GM20431 (cell line): ENCODE measurements around the gene SSR2.
"Not testable (repeated sequence)": the region's sequence is repeated elsewhere in the genome, so short reads cannot be mapped to it uniquely, and the experiment has no call there.

Experiments used
- in situ Hi-C: fragments of 300-500 bp; cut with MseI, MboI; formaldehyde crosslinking; loops from one replicate; pipeline ENCODE4 v1.15.0; 2020; ENCODE audit warnings: low sequenced_read_pairs; ENCODE audit not compliant: unreplicated experiment

The SSR2 gene

GRCh38 chr1:156050376-156050775 lies 29.6 kb upstream of the SSR2 start:
- in situ Hi-C loops, result no loop called here

- in situ Hi-C loops, result no loop called here
Measured at GRCh38 chr1:156048663-156049258, 28.0 kb upstream of the SSR2 start.

GRCh38 chr1:156045076-156045475 lies 24.3 kb upstream of the SSR2 start:
- in situ Hi-C loops, result no loop called here

DNA sequence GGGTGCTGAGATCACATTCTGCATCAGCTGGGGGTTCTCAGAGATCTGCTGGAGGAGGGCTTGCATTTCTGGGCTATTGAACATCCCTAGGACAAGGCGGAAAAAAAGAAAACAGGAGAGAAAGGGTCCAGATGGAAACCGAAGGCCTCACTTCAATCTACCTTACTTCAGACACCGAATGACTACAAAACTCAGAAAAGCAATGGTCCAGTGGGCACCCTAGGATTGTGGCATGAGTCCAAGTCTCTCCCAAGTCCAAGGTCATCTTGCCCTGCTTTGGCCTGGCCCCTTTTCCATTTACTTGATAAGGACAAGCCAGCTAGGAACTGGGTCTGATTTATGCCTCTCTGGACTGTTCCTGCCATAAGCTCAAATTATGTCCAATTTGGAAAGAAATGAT lies 22.1 kb upstream of the SSR2 start:
- in situ Hi-C loops, result no loop called here

DNA sequence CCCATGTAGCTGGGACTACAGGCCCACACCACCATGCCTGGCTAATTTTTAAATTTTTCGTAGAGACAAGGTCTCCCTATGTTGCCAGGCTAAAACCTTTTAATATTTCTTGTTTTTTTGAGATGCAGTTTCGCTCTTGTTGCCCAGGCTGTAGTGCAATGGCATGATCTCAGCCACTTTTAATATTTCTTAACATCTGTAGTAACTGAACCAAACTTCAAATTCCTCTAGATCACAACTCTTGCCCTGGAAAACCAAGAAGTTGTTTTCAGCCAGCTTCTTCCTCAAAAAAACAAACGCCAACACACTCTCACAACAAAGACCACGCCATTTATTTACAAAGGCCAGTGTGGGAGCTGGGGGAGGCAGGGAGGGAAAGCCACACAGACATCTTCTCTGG lies 14.2 kb upstream of the SSR2 start:
- in situ Hi-C loops, result not testable (repeated sequence)

GRCh38 chr1:156033011-156033410 lies 12.3 kb upstream of the SSR2 start:
- in situ Hi-C loops, result no loop called here

GRCh38 chr1:156026588-156026987 lies 5.8 kb upstream of the SSR2 start:
- in situ Hi-C loops, result no loop called here

GRCh38 chr1:156025876-156026275 lies 5.1 kb upstream of the SSR2 start:
- in situ Hi-C loops, result no loop called here

GRCh38 chr1:156024801-156025200 lies 4.0 kb upstream of the SSR2 start:
- in situ Hi-C loops, result no loop called here

DNA sequence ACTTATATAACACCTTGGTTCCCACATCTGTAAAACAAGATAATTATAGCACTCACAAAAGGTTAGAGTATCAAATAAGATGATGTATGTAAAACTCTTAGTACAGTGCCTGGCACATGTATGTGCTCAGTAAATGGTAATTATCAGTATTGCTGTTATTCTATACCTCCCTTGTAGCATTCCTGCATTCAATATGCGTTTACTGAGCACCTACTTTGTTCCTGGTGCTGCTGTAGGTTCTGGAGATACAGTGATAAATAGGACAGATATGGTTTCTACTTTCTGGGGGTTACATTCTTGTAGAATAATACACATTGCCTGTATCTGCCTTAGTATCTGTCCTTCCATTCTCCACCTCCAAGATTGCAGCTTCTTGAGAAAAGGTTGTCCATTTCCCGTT lies 1.2 kb upstream of the SSR2 start:
- in situ Hi-C loops, result no loop called here

GRCh38 chr1:156021093-156021428 lies 310 bp upstream of the SSR2 start:
- in situ Hi-C loops, result no loop called here

- in situ Hi-C loops, result no loop called here
Measured at GRCh38 chr1:156019946-156020292, 832 bp downstream of the SSR2 start.

GRCh38 chr1:156014829-156015228 lies 5.9 kb downstream of the SSR2 start:
- in situ Hi-C loops, result no loop called here

- in situ Hi-C loops, result no loop called here
Measured at GRCh38 chr1:156012051-156012817, 8.5 kb downstream of the SSR2 start.

GRCh38 chr1:156009404-156009803 lies 11.3 kb downstream of the SSR2 start:
- in situ Hi-C loops, result no loop called here

GRCh38 chr1:156006666-156007376 lies 13.9 kb downstream of the SSR2 start:
- in situ Hi-C loops, result no loop called here

GRCh38 chr1:156004843-156005584 lies 15.7 kb downstream of the SSR2 start:
- in situ Hi-C loops, result no loop called here

GRCh38 chr1:156003923-156004188 lies 16.9 kb downstream of the SSR2 start:
- in situ Hi-C loops, result no loop called here

DNA sequence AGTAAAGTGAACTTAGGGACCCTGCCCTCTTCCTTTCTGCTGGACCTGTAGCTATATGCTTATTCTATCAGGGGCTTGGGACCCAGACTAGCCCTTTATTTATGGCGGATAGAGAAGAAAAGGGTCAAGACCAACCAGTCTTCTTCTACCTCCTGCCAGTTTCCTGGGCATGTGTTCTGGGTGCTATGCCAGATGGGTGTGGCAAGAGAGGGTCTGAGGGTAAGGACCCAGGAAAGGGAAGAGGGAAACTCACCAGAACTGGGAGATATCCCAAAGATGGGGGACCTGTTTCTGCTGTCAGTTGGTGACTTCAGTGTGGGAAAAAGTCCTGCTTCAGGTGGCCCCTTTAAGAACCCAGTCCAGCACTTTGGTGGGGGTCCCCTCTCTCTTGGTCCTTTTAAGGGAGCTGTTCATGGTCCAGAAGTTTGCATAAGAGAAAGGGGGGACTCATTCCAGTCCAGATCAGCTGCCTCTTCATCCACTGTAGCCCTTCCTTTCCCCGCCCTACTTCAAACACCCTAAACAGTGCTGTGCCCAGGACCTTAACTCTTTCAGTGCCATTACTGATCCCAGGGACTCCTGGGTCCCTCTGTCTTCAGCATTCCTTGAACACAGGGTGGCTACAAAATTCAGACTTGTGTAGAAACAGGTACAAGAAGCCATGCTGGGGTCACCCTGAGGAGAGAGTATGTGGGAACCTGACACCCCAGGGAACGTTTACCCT lies 18.4 kb downstream of the SSR2 start:
- in situ Hi-C loops, result no loop called here

DNA sequence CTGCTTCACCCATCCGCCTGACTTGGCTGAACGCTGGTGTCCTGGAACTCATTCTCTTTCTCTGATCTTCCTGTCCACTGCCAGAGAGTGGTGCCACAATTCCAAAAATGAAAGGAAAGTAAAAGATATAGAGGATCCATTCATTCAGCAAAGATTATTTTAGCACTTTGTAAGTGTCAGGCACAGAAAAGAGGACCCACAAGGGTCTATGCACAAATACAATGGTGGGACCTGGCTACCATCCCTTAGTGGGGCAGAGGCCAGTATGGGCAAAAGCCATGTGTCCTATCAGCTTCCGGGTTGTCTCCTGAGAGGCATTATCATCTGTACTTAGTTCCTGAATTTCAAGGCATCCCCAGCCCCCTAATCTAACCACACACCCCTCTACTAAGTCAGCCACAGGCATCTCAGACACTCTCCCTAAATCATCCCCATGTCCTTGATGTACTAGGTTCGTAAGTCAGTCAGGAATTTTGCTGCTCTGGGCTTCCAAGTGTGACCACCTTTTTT lies 19.0 kb downstream of the SSR2 start:
- in situ Hi-C loops, result no loop called here
